A673 (cell line): Measurements from ENCODE around the gene AGBL3.
A peak's percentile ranks its signal among the peaks of the same experiment; 100 is the strongest.

ENCODE experiments used
- CTCF ChIP-seq: fragments of 300-800, 200-600 bp; sonication (generic); conservative IDR thresholded peaks from 2 replicates; pipeline ENCODE4 v1.5.1; 2017; ENCODE audit warnings: low read depth, mild to moderate bottlenecking, antibody characterized with exemption, low read length, moderate library complexity, mixed read lengths
- EZH2 ChIP-seq: fragments of 200-600 bp; sonication (generic); IDR thresholded peaks from 2 replicates; pipeline ENCODE4 v1.6.1; 2017; ENCODE audit warnings: borderline replicate concordance, low read depth, mild to moderate bottlenecking, mixed read lengths, antibody characterized with exemption, low read length; ENCODE audit not compliant: poor library complexity, severe bottlenecking

GRCh38 chr7:135170274-135170997, 184.1 kb downstream of the AGBL3 start, which contains the start of gene CYREN:
- peak; percentile 70 for TF ChIP-seq CTCF
- TF ChIP-seq EZH2: no peak
